WTC11 (cell line): ENCODE results near the gene CD44. TPM values are rescaled to one million over a fixed set of nuclear protein-coding genes. Genes with fewer than 3 reads are reported as not detected.

Experiments used
- ATAC-seq: fragments of 200-7000 bp; cut with Tn5 transposase; 2 replicates; pipeline ENCODE4 v1.10.0; 2021; ENCODE audit warnings: mild to moderate bottlenecking, moderate library complexity
- CTCF ChIA-PET: fragments of 300-600 bp; sonication (Branson Sonifier 250); formaldehyde crosslinking; loops from one replicate; lab custom pipeline; 2021; ENCODE audit warnings: antibody characterized with exemption; lab: Charles Lee
- POLR2A ChIA-PET: fragments of 350-600 bp; sonication (Branson Sonifier 250); formaldehyde crosslinking; loops from one replicate; lab custom pipeline; 2021; ENCODE audit warnings: antibody characterized with exemption; lab: Charles Lee
- DNase-seq: peaks from one replicate; pipeline ENCODE4 v3.0.0; 2021; ENCODE audit warnings: low spot score
- H3K27ac Mint-ChIP-seq: 2 replicates; pipeline ENCODE4 v1.8.0; 2021; ENCODE audit warnings: mixed read lengths
- H3K27me3 Mint-ChIP-seq: 2 replicates; pipeline ENCODE4 v1.8.0; 2021; ENCODE audit warnings: low read depth, mild to moderate bottlenecking, moderate library complexity, mixed read lengths
- H3K36me3 Mint-ChIP-seq: 2 replicates; pipeline ENCODE4 v1.8.0; 2021; ENCODE audit warnings: mixed read lengths
- H3K4me1 Mint-ChIP-seq: 2 replicates; pipeline ENCODE4 v1.8.0; 2022; ENCODE audit warnings: mixed read lengths
- H3K4me3 Mint-ChIP-seq: 2 replicates; pipeline ENCODE4 v1.8.0; 2021; ENCODE audit warnings: mild to moderate bottlenecking, moderate library complexity, mixed read lengths
- H3K9me3 Mint-ChIP-seq: 2 replicates; pipeline ENCODE4 v1.8.0; 2021; ENCODE audit warnings: mixed read lengths
- ATF1 ChIP-seq: sonication (generic); formaldehyde crosslinking; IDR thresholded peaks from 2 replicates; pipeline ENCODE4 v1.8.1; 2023; ENCODE audit warnings: mild to moderate bottlenecking, moderate library complexity, missing genetic modification reagents
- ESRRA ChIP-seq: sonication (generic); formaldehyde crosslinking; IDR thresholded peaks from 2 replicates; pipeline ENCODE4 v1.8.1; 2022; ENCODE audit warnings: mild to moderate bottlenecking, missing genetic modification reagents, borderline replicate concordance
- GABPB1 ChIP-seq: sonication (generic); formaldehyde crosslinking; IDR thresholded peaks from 2 replicates; pipeline ENCODE4 v1.8.1; 2023; ENCODE audit warnings: mild to moderate bottlenecking, missing genetic modification reagents
- HMGA2 ChIP-seq: fragments of 250-450 bp; sonication (Bioruptor Pico); IDR thresholded peaks from 2 replicates; pipeline ENCODE4 v1.4.0; 2021; ENCODE audit warnings: mild to moderate bottlenecking, moderate library complexity
- HMGXB4 ChIP-seq: sonication (generic); formaldehyde crosslinking; IDR thresholded peaks from 2 replicates; pipeline ENCODE4 v1.8.1; 2023; ENCODE audit warnings: mild to moderate bottlenecking, moderate library complexity, missing genetic modification reagents
- IRF1 ChIP-seq: sonication (generic); formaldehyde crosslinking; IDR thresholded peaks from 2 replicates; pipeline ENCODE4 v1.8.0; 2023; ENCODE audit warnings: missing genetic modification reagents
- MAX ChIP-seq: sonication (generic); formaldehyde crosslinking; IDR thresholded peaks from 2 replicates; pipeline ENCODE4 v1.8.0; 2022; ENCODE audit warnings: mild to moderate bottlenecking, missing genetic modification reagents
- MYBL2 ChIP-seq: sonication (generic); formaldehyde crosslinking; IDR thresholded peaks from 2 replicates; pipeline ENCODE4 v1.8.1; 2023; ENCODE audit warnings: mild to moderate bottlenecking, moderate library complexity, missing genetic modification reagents
- NFYB ChIP-seq: sonication (generic); formaldehyde crosslinking; conservative IDR thresholded peaks from 2 replicates; pipeline ENCODE4 v1.8.0; 2022; ENCODE audit warnings: low read depth, missing genetic modification reagents
- PRDM15 ChIP-seq: sonication (generic); formaldehyde crosslinking; IDR thresholded peaks from 2 replicates; pipeline ENCODE4 v1.8.0; 2022; ENCODE audit warnings: missing genetic modification reagents
- TCF7 ChIP-seq: sonication (generic); formaldehyde crosslinking; IDR thresholded peaks from 2 replicates; pipeline ENCODE4 v1.8.0; 2022; ENCODE audit warnings: mild to moderate bottlenecking, low read depth, missing genetic modification reagents, moderate library complexity
- USF1 ChIP-seq: sonication (generic); formaldehyde crosslinking; IDR thresholded peaks from 2 replicates; pipeline ENCODE4 v1.8.0; 2022; ENCODE audit warnings: mild to moderate bottlenecking, missing genetic modification reagents
- ZNF416 ChIP-seq: fragments of 250-450 bp; sonication (Bioruptor Pico); IDR thresholded peaks from 2 replicates; pipeline ENCODE4 v1.9.0; 2021; ENCODE audit warnings: mild to moderate bottlenecking, inconsistent platforms
- ZNF423 ChIP-seq: fragments of 250-450 bp; sonication (Bioruptor Pico); IDR thresholded peaks from 2 replicates; pipeline ENCODE4 v2.1.2; 2022; ENCODE audit warnings: mild to moderate bottlenecking, moderate library complexity
- total RNA-seq: library from RNA; stranded (reverse); gene quantifications from 3 replicates; pipeline ENCODE4 v1.2.3, GENCODE V29; 2021
- TF ChIP-seq, protein P1 (sequence below): fragments of 250-450 bp; sonication (Bioruptor Pico); IDR thresholded peaks from 2 replicates; pipeline ENCODE4 v1.9.0; 2021; ENCODE audit warnings: moderate library complexity, mild to moderate bottlenecking, inconsistent platforms, borderline replicate concordance
- TF ChIP-seq, protein P2 (sequence below): fragments of 200-600 bp; IDR thresholded peaks from 2 replicates; pipeline ENCODE4 v1.8.0; 2022; ENCODE audit warnings: antibody characterized with exemption
- TF ChIP-seq, protein P3 (sequence below): sonication (generic); formaldehyde crosslinking; IDR thresholded peaks from 2 replicates; pipeline ENCODE4 v1.8.1; 2023; ENCODE audit warnings: mild to moderate bottlenecking, missing genetic modification reagents, moderate library complexity

Gene CD44
- total RNA-seq, 1 experiment from 2014 or later = 12.0 TPM

GRCh38 chr11:35171226-35171625, 32.3 kb downstream of the CD44 start (continued):
- TF ChIP-seq ESRRA (CRISPR knock-in tag) (no peak), IRF1 (no peak), USF1 (CRISPR knock-in tag) (no peak), ATF1 (CRISPR knock-in tag) (no peak), GABPB1 (CRISPR knock-in tag) (no peak)

- no peak for DNase-seq
- peaks cover 28% of the 10 kb centered on the region for H3K4me1 Mint-ChIP-seq
- POLR2A ChIA-PET = no interaction called here
- no peaks in the 10 kb centered on the region for H3K36me3 Mint-ChIP-seq
- ATAC-seq = no peak
- TF ChIP-seq GABPB1 (CRISPR knock-in tag) (0 out of 2 replicates have a peak, but pooled peaks have one; percentile 44), HMGA2 (CRISPR knock-in tag) (no peak)
- TF ChIP-seq, protein P1, sequence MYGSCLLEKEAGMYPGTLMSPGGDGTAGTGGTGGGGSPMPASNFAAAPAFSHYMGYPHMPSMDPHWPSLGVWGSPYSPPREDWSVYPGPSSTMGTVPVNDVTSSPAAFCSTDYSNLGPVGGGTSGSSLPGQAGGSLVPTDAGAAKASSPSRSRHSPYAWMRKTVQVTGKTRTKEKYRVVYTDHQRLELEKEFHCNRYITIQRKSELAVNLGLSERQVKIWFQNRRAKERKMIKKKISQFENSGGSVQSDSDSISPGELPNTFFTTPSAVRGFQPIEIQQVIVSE (CRISPR knock-in tag) = no peak
- H3K9me3 Mint-ChIP-seq = no peaks in the 10 kb centered on the region
- H3K27me3 Mint-ChIP-seq = no peaks in the 10 kb centered on the region
- no peak overlapping the region for H3K27ac Mint-ChIP-seq
- no peak overlapping the region for H3K4me3 Mint-ChIP-seq
- CTCF ChIA-PET = no interaction called here
Observed at GRCh38 chr11:35173011-35173511, 34.1 kb downstream of the CD44 start.

- H3K4me3 Mint-ChIP-seq = no peak overlapping the region
- peaks cover 29% of the 10 kb centered on the region for H3K4me1 Mint-ChIP-seq
- H3K27me3 Mint-ChIP-seq = no peaks in the 10 kb centered on the region
- ChIA-PET POLR2A (no interaction called here), CTCF (no interaction called here)
- H3K9me3 Mint-ChIP-seq = no peaks in the 10 kb centered on the region
- ATAC-seq (no peak), DNase-seq (no peak)
- no peak overlapping the region for H3K27ac Mint-ChIP-seq
- no peaks in the 10 kb centered on the region for H3K36me3 Mint-ChIP-seq
- TF ChIP-seq MAX = no peak
- TF ChIP-seq ZNF416 (CRISPR knock-in tag) = no peak
- no peak for TF ChIP-seq GABPB1 (CRISPR knock-in tag)
- TF ChIP-seq HMGXB4 (CRISPR knock-in tag) = no peak
- TF ChIP-seq PRDM15 = no peak
- TF ChIP-seq, protein P2, sequence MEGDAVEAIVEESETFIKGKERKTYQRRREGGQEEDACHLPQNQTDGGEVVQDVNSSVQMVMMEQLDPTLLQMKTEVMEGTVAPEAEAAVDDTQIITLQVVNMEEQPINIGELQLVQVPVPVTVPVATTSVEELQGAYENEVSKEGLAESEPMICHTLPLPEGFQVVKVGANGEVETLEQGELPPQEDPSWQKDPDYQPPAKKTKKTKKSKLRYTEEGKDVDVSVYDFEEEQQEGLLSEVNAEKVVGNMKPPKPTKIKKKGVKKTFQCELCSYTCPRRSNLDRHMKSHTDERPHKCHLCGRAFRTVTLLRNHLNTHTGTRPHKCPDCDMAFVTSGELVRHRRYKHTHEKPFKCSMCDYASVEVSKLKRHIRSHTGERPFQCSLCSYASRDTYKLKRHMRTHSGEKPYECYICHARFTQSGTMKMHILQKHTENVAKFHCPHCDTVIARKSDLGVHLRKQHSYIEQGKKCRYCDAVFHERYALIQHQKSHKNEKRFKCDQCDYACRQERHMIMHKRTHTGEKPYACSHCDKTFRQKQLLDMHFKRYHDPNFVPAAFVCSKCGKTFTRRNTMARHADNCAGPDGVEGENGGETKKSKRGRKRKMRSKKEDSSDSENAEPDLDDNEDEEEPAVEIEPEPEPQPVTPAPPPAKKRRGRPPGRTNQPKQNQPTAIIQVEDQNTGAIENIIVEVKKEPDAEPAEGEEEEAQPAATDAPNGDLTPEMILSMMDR = no peak
- no peak for TF ChIP-seq NFYB (CRISPR knock-in tag)
- no peak for TF ChIP-seq TCF7 (CRISPR knock-in tag)
- TF ChIP-seq, protein P1 (CRISPR knock-in tag) = no peak
- no peak for TF ChIP-seq ZNF423
- TF ChIP-seq MYBL2 (CRISPR knock-in tag) = no peak
- TF ChIP-seq, protein P3, sequence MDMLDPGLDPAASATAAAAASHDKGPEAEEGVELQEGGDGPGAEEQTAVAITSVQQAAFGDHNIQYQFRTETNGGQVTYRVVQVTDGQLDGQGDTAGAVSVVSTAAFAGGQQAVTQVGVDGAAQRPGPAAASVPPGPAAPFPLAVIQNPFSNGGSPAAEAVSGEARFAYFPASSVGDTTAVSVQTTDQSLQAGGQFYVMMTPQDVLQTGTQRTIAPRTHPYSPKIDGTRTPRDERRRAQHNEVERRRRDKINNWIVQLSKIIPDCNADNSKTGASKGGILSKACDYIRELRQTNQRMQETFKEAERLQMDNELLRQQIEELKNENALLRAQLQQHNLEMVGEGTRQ (CRISPR knock-in tag) = no peak
Observed at GRCh38 chr11:35173616-35174566, 34.9 kb downstream of the CD44 start.
